WTC11 (cell line): Measurements from ENCODE around the gene ZNF17. TPM values are rescaled to one million over a fixed set of nuclear protein-coding genes. Genes with fewer than 3 reads are reported as not detected.

Experiments used
- ATAC-seq: fragments of 200-7000 bp; cut with Tn5 transposase; 2 replicates; pipeline ENCODE4 v1.10.0; 2021; ENCODE audit warnings: mild to moderate bottlenecking, moderate library complexity
- CTCF ChIA-PET: fragments of 300-600 bp; sonication (Branson Sonifier 250); formaldehyde crosslinking; loops from one replicate; lab custom pipeline; 2021; ENCODE audit warnings: antibody characterized with exemption; lab: Charles Lee
- POLR2A ChIA-PET: fragments of 350-600 bp; sonication (Branson Sonifier 250); formaldehyde crosslinking; loops from one replicate; lab custom pipeline; 2021; ENCODE audit warnings: antibody characterized with exemption; lab: Charles Lee
- DNase-seq: peaks from one replicate; pipeline ENCODE4 v3.0.0; 2021; ENCODE audit warnings: low spot score
- H3K27ac Mint-ChIP-seq: 2 replicates; pipeline ENCODE4 v1.8.0; 2021; ENCODE audit warnings: mixed read lengths
- H3K27me3 Mint-ChIP-seq: 2 replicates; pipeline ENCODE4 v1.8.0; 2021; ENCODE audit warnings: low read depth, mild to moderate bottlenecking, moderate library complexity, mixed read lengths
- H3K36me3 Mint-ChIP-seq: 2 replicates; pipeline ENCODE4 v1.8.0; 2021; ENCODE audit warnings: mixed read lengths
- H3K4me1 Mint-ChIP-seq: 2 replicates; pipeline ENCODE4 v1.8.0; 2022; ENCODE audit warnings: mixed read lengths
- H3K4me3 Mint-ChIP-seq: 2 replicates; pipeline ENCODE4 v1.8.0; 2021; ENCODE audit warnings: mild to moderate bottlenecking, moderate library complexity, mixed read lengths
- H3K9me3 Mint-ChIP-seq: 2 replicates; pipeline ENCODE4 v1.8.0; 2021; ENCODE audit warnings: mixed read lengths
- CTCF ChIP-seq: fragments of 200-600 bp; IDR thresholded peaks from 2 replicates; pipeline ENCODE4 v1.8.0; 2022; ENCODE audit warnings: antibody characterized with exemption
- ETV6 ChIP-seq: sonication (generic); formaldehyde crosslinking; IDR thresholded peaks from 2 replicates; pipeline ENCODE4 v1.8.1; 2022; ENCODE audit warnings: mild to moderate bottlenecking, missing genetic modification reagents
- HMGA2 ChIP-seq: fragments of 250-450 bp; sonication (Bioruptor Pico); IDR thresholded peaks from 2 replicates; pipeline ENCODE4 v1.4.0; 2021; ENCODE audit warnings: mild to moderate bottlenecking, moderate library complexity
- IRF2 ChIP-seq: sonication (generic); formaldehyde crosslinking; IDR thresholded peaks from 2 replicates; pipeline ENCODE4 v1.8.0; 2022; ENCODE audit warnings: low read depth, missing genetic modification reagents, borderline replicate concordance
- JAZF1 ChIP-seq: fragments of 250-450 bp; sonication (Bioruptor Pico); IDR thresholded peaks from 2 replicates; pipeline ENCODE4 v1.9.0; 2021; ENCODE audit warnings: moderate library complexity, mild to moderate bottlenecking, inconsistent platforms
- JUN ChIP-seq: sonication (generic); formaldehyde crosslinking; IDR thresholded peaks from 2 replicates; pipeline ENCODE4 v1.8.0; 2023; ENCODE audit warnings: mild to moderate bottlenecking, missing genetic modification reagents
- MXD4 ChIP-seq: fragments of 250-450 bp; sonication (Bioruptor Pico); IDR thresholded peaks from 2 replicates; pipeline ENCODE4 v1.8.0; 2021; ENCODE audit warnings: mild to moderate bottlenecking, moderate library complexity, borderline replicate concordance
- RORB ChIP-seq: fragments of 250-450 bp; sonication (Bioruptor Pico); IDR thresholded peaks from 2 replicates; pipeline ENCODE4 v1.9.0; 2021; ENCODE audit warnings: mild to moderate bottlenecking
- SOX15 ChIP-seq: fragments of 250-450 bp; sonication (Bioruptor Pico); IDR thresholded peaks from 2 replicates; pipeline ENCODE4 v1.9.0; 2021; ENCODE audit warnings: mild to moderate bottlenecking
- TEAD1 ChIP-seq: sonication (generic); formaldehyde crosslinking; IDR thresholded peaks from 2 replicates; pipeline ENCODE4 v1.8.0; 2022; ENCODE audit warnings: mild to moderate bottlenecking, missing genetic modification reagents
- total RNA-seq: library from RNA; stranded (reverse); gene quantifications from 3 replicates; pipeline ENCODE4 v1.2.3, GENCODE V29; 2021
- TF ChIP-seq, protein P1 (sequence below): fragments of 250-450 bp; sonication (Bioruptor Pico); IDR thresholded peaks from 2 replicates; pipeline ENCODE4 v1.9.0; 2021; ENCODE audit warnings: mild to moderate bottlenecking, borderline replicate concordance
- TF ChIP-seq, protein P2 (sequence below): sonication (generic); formaldehyde crosslinking; IDR thresholded peaks from 2 replicates; pipeline ENCODE4 v1.8.0; 2022; ENCODE audit warnings: mild to moderate bottlenecking, missing genetic modification reagents
- TF ChIP-seq, protein P3 (sequence below): fragments of 250-450 bp; sonication (Bioruptor Pico); conservative IDR thresholded peaks from 2 replicates; pipeline ENCODE4 v1.9.0; 2021; ENCODE audit warnings: mild to moderate bottlenecking
- TF ChIP-seq, protein P4 (sequence below): fragments of 250-450 bp; sonication (Bioruptor Pico); IDR thresholded peaks from 2 replicates; pipeline ENCODE4 v1.8.0; 2021; ENCODE audit warnings: mild to moderate bottlenecking
- TF ChIP-seq, protein P5 (sequence below): fragments of 250-450 bp; sonication (Bioruptor Pico); IDR thresholded peaks from 2 replicates; pipeline ENCODE4 v1.9.0; 2021; ENCODE audit warnings: moderate library complexity, mild to moderate bottlenecking, inconsistent platforms, borderline replicate concordance
- TF ChIP-seq, protein P6 (sequence below): fragments of 250-450 bp; sonication (Bioruptor Pico); IDR thresholded peaks from 2 replicates; pipeline ENCODE4 v1.9.0; 2021; ENCODE audit warnings: mild to moderate bottlenecking

ZNF17 gene
- total RNA-seq, 1 experiment from 2014 or later: 7.7 TPM

DNA sequence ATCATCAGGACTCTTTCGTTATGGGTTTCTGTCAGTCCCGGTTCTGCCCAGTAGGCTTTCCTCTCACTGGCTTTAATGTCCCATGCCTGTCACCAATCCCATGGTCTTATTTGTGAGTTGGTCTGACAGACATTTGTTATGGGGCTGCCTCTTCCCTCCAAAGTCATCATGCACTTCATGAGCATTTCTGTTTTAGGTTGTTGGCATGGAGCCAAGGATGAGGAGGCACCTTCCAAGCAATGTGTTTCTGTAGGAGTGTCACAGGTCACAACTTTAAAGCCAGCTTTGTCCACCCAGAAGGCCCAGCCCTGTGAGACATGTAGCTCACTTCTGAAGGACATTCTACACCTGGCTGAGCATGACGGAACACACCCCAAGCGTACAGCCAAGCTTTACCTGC, 8.5 kb downstream of the ZNF17 start:
- no peak for ATAC-seq
- TF ChIP-seq, protein P1, sequence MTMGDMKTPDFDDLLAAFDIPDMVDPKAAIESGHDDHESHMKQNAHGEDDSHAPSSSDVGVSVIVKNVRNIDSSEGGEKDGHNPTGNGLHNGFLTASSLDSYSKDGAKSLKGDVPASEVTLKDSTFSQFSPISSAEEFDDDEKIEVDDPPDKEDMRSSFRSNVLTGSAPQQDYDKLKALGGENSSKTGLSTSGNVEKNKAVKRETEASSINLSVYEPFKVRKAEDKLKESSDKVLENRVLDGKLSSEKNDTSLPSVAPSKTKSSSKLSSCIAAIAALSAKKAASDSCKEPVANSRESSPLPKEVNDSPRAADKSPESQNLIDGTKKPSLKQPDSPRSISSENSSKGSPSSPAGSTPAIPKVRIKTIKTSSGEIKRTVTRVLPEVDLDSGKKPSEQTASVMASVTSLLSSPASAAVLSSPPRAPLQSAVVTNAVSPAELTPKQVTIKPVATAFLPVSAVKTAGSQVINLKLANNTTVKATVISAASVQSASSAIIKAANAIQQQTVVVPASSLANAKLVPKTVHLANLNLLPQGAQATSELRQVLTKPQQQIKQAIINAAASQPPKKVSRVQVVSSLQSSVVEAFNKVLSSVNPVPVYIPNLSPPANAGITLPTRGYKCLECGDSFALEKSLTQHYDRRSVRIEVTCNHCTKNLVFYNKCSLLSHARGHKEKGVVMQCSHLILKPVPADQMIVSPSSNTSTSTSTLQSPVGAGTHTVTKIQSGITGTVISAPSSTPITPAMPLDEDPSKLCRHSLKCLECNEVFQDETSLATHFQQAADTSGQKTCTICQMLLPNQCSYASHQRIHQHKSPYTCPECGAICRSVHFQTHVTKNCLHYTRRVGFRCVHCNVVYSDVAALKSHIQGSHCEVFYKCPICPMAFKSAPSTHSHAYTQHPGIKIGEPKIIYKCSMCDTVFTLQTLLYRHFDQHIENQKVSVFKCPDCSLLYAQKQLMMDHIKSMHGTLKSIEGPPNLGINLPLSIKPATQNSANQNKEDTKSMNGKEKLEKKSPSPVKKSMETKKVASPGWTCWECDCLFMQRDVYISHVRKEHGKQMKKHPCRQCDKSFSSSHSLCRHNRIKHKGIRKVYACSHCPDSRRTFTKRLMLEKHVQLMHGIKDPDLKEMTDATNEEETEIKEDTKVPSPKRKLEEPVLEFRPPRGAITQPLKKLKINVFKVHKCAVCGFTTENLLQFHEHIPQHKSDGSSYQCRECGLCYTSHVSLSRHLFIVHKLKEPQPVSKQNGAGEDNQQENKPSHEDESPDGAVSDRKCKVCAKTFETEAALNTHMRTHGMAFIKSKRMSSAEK (CRISPR knock-in tag): no peak
- TF ChIP-seq IRF2 (CRISPR knock-in tag) (no peak), ETV6 (no peak), TEAD1 (CRISPR knock-in tag) (no peak), SOX15 (CRISPR knock-in tag) (no peak), JUN (CRISPR knock-in tag) (no peak)
- TF ChIP-seq, protein P2, sequence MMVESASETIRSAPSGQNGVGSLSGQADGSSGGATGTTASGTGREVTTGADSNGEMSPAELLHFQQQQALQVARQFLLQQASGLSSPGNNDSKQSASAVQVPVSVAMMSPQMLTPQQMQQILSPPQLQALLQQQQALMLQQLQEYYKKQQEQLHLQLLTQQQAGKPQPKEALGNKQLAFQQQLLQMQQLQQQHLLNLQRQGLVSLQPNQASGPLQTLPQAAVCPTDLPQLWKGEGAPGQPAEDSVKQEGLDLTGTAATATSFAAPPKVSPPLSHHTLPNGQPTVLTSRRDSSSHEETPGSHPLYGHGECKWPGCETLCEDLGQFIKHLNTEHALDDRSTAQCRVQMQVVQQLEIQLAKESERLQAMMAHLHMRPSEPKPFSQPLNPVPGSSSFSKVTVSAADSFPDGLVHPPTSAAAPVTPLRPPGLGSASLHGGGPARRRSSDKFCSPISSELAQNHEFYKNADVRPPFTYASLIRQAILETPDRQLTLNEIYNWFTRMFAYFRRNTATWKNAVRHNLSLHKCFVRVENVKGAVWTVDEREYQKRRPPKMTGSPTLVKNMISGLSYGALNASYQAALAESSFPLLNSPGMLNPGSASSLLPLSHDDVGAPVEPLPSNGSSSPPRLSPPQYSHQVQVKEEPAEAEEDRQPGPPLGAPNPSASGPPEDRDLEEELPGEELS (CRISPR knock-in tag): no peak
- TF ChIP-seq, protein P3, sequence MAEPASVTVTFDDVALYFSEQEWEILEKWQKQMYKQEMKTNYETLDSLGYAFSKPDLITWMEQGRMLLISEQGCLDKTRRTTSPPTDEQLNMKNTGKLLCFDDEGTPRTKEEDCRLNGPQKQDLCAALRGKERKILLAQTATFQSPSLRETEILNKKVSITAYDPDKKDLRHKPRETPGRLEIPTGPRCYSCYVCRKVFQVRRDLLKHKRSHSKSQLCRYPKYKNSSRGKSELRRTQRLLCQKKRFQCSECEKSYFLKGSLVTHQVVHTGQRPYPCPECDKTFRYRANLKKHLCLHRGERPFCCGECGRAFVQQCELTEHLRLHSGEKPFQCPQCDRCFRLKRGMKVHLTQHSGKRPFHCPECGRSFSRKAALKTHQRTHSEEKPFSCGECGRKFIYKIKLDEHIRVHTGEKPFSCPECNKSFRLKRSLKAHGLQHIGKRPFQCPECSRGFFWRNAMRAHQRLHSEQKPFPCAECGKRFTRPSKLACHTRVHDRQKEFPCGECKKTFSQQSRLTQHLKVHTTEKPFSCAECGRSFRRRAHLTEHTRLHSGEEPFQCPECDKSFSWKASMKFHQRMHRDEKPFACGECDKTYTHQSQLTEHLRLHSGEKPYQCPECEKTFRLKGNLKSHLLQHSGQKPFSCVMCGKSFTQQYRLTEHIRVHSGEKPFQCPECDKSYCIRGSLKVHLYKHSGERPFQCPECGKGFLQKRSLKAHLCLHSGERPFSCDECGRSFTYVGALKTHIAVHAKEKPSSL (CRISPR knock-in tag): no peak
- TF ChIP-seq, protein P4, sequence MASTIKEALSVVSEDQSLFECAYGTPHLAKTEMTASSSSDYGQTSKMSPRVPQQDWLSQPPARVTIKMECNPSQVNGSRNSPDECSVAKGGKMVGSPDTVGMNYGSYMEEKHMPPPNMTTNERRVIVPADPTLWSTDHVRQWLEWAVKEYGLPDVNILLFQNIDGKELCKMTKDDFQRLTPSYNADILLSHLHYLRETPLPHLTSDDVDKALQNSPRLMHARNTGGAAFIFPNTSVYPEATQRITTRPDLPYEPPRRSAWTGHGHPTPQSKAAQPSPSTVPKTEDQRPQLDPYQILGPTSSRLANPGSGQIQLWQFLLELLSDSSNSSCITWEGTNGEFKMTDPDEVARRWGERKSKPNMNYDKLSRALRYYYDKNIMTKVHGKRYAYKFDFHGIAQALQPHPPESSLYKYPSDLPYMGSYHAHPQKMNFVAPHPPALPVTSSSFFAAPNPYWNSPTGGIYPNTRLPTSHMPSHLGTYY (CRISPR knock-in tag): no peak
- TF ChIP-seq, protein P5, sequence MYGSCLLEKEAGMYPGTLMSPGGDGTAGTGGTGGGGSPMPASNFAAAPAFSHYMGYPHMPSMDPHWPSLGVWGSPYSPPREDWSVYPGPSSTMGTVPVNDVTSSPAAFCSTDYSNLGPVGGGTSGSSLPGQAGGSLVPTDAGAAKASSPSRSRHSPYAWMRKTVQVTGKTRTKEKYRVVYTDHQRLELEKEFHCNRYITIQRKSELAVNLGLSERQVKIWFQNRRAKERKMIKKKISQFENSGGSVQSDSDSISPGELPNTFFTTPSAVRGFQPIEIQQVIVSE: no peak
- no peak for DNase-seq
- no peaks in the 10 kb centered on the region for H3K9me3 Mint-ChIP-seq
- CTCF ChIA-PET: interaction anchor here (1.0 kb wide), 1 partner anchor 13 kb away, joined by 3 read pairs; no protein-coding TSS in a partner anchor
- H3K27ac Mint-ChIP-seq: no peak overlapping the region
- no peak overlapping the region for H3K4me3 Mint-ChIP-seq
- H3K27me3 Mint-ChIP-seq: no peaks in the 10 kb centered on the region
- POLR2A ChIA-PET: no interaction called here
- H3K4me1 Mint-ChIP-seq: no peaks in the 10 kb centered on the region
- peaks cover 21% of the 10 kb centered on the region for H3K36me3 Mint-ChIP-seq

DNA sequence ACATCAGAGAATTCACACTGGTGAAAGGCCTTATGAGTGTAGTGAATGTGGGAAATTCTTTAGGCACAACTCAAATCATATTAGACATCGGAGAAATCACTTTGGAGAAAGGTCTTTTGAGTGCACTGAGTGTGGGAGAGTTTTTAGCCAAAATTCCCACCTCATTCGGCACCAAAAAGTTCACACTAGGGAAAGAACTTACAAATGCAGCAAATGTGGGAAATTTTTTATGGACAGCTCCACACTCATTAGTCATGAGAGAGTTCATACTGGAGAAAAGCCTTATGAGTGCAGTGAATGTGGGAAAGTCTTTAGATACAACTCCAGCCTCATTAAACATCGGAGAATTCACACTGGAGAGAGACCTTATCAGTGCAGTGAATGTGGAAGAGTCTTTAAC, 10.1 kb downstream of the ZNF17 start:
- DNase-seq (no peak), ATAC-seq (no peak)
- Mint-ChIP-seq H3K36me3 (peaks cover 21% of the 10 kb centered on the region), H3K4me3 (no peak overlapping the region), H3K27me3 (no peaks in the 10 kb centered on the region), H3K4me1 (no peaks in the 10 kb centered on the region), H3K27ac (no peak overlapping the region), H3K9me3 (no peaks in the 10 kb centered on the region)
- ChIA-PET CTCF (no interaction called here), POLR2A (no interaction called here)
- TF ChIP-seq, protein P6, sequence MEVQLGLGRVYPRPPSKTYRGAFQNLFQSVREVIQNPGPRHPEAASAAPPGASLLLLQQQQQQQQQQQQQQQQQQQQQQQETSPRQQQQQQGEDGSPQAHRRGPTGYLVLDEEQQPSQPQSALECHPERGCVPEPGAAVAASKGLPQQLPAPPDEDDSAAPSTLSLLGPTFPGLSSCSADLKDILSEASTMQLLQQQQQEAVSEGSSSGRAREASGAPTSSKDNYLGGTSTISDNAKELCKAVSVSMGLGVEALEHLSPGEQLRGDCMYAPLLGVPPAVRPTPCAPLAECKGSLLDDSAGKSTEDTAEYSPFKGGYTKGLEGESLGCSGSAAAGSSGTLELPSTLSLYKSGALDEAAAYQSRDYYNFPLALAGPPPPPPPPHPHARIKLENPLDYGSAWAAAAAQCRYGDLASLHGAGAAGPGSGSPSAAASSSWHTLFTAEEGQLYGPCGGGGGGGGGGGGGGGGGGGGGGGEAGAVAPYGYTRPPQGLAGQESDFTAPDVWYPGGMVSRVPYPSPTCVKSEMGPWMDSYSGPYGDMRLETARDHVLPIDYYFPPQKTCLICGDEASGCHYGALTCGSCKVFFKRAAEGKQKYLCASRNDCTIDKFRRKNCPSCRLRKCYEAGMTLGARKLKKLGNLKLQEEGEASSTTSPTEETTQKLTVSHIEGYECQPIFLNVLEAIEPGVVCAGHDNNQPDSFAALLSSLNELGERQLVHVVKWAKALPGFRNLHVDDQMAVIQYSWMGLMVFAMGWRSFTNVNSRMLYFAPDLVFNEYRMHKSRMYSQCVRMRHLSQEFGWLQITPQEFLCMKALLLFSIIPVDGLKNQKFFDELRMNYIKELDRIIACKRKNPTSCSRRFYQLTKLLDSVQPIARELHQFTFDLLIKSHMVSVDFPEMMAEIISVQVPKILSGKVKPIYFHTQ (CRISPR knock-in tag): no peak
- no peak for TF ChIP-seq RORB (CRISPR knock-in tag)
- TF ChIP-seq CTCF: no peak
- TF ChIP-seq, protein P5: no peak
- no peak for TF ChIP-seq JAZF1 (CRISPR knock-in tag)
- TF ChIP-seq, protein P2 (CRISPR knock-in tag): no peak
- TF ChIP-seq MXD4: no peak
- no peak for TF ChIP-seq HMGA2 (CRISPR knock-in tag)
